Endodermal cell (in vitro differentiated cells): ENCODE data around the gene DCAF11. TPM values are rescaled to one million over a fixed set of nuclear protein-coding genes. Genes with fewer than 3 reads are reported as not detected.
A peak's percentile ranks its signal among the peaks of the same experiment; 100 is the strongest.

Source experiments
- DNase-seq: peaks from one replicate; pipeline ENCODE4 v3.0.0-alpha.2; 2017
- H3K27ac ChIP-seq: 2 replicates; pipeline ENCODE4 v1.5.1; 2013; ENCODE audit warnings: mild to moderate bottlenecking, low read depth, low read length, moderate library complexity
- H3K27me3 ChIP-seq: 2 replicates; pipeline ENCODE4 v1.6.1; 2013; ENCODE audit warnings: mild to moderate bottlenecking, low read length, moderate library complexity; ENCODE audit not compliant: insufficient read depth, control insufficient read depth, poor library complexity, severe bottlenecking
- H3K36me3 ChIP-seq: 2 replicates; pipeline ENCODE4 v1.7.0; 2013; ENCODE audit warnings: mild to moderate bottlenecking, low read length, moderate library complexity; ENCODE audit not compliant: control insufficient read depth, insufficient read depth
- H3K4me1 ChIP-seq: one replicate; pipeline ENCODE4 v1.7.0; 2013; ENCODE audit warnings: low read length; ENCODE audit not compliant: control insufficient read depth, insufficient read depth
- H3K4me3 ChIP-seq: 2 replicates; pipeline ENCODE4 v1.5.1; 2013; ENCODE audit warnings: mild to moderate bottlenecking, low read length, moderate library complexity
- H3K9ac ChIP-seq: 2 replicates; pipeline ENCODE4 v1.6.1; 2013; ENCODE audit warnings: mild to moderate bottlenecking, low read length, moderate library complexity; ENCODE audit not compliant: poor library complexity, severe bottlenecking; ENCODE audit errors: extremely low read depth
- H3K9me3 ChIP-seq: 2 replicates; pipeline ENCODE4 v1.6.1; 2013; ENCODE audit warnings: mild to moderate bottlenecking, low read length, moderate library complexity; ENCODE audit not compliant: control insufficient read depth
- H3K27ac Mint-ChIP-seq: 2 replicates; pipeline ENCODE4 v1.8.0; 2020; ENCODE audit warnings: mixed read lengths
- H3K27me3 Mint-ChIP-seq: 2 replicates; pipeline ENCODE4 v1.8.0; 2021; ENCODE audit warnings: mild to moderate bottlenecking, mixed read lengths; ENCODE audit not compliant: insufficient read depth
- H3K36me3 Mint-ChIP-seq: 2 replicates; pipeline ENCODE4 v1.8.0; 2020; ENCODE audit warnings: low read depth, mixed read lengths
- H3K4me1 Mint-ChIP-seq: 2 replicates; pipeline ENCODE4 v1.8.0; 2020; ENCODE audit warnings: mixed read lengths
- H3K4me3 Mint-ChIP-seq: 2 replicates; pipeline ENCODE4 v1.8.0; 2020; ENCODE audit warnings: mild to moderate bottlenecking, moderate library complexity, mixed read lengths
- H3K9me3 Mint-ChIP-seq: 2 replicates; pipeline ENCODE4 v1.8.0; 2020; ENCODE audit warnings: mild to moderate bottlenecking, mixed read lengths
- CTCF ChIP-seq: fragments of 200-600 bp; sonication (generic); conservative IDR thresholded peaks from 2 replicates; pipeline ENCODE4 v1.5.0; 2021; ENCODE audit warnings: antibody characterized with exemption, mild to moderate bottlenecking
- WGBS, 2 experiments: methylation state at CpG; one replicate each; pipeline versions ENCODE4 v1.1.5 to v1.1.7; 2013; ENCODE audit warnings: missing lambda C conversion rate in 2 of 2, mixed read lengths in 1 of 2; ENCODE audit not compliant: insufficient coverage in 1 of 2, insufficient read length in 1 of 2; 5-methylcytosine and 5-hydroxymethylcytosine counted together
- total RNA-seq, 2 donors: library from RNA; stranded (reverse); fragmentation: NEBNext Ultra II Directional in 1 of 2; extraction: Animal tissue kit (Norgen Biotek cat#: 25700) in 1 of 2; gene quantifications; 2 replicates in 1 of 2; 3 replicates in 1 of 2; pipeline ENCODE4 v1.2.1, GENCODE V29; 2021

Gene DCAF11
- total RNA-seq, 2 donors from 2014 or later, result 71.1 to 72.2 TPM

- Histone ChIP-seq H3K36me3 (no peaks in the 10 kb centered on the region), H3K4me3 (no peak overlapping the region), H3K4me1 (no peaks in the 10 kb centered on the region), H3K9ac (no peak overlapping the region), H3K9me3 (no peaks in the 10 kb centered on the region), H3K27ac (no peak overlapping the region), H3K27me3 (no peaks in the 10 kb centered on the region)
- Mint-ChIP-seq H3K27me3 (no peaks in the 10 kb centered on the region), H3K36me3 (no peaks in the 10 kb centered on the region), H3K4me3 (no peak overlapping the region), H3K9me3 (no peaks in the 10 kb centered on the region), H3K27ac (no peak overlapping the region), H3K4me1 (peaks cover 2% of the 10 kb centered on the region)
- WGBS, 2 experiments, result 81 to 89% methylated on average over 3 to 6 of the region's 7 CpGs
- no peak for TF ChIP-seq CTCF
- no peak for DNase-seq
Observed at GRCh38 chr14:24130717-24131548, 16.4 kb downstream of the DCAF11 start.

GRCh38 chr14:24131549-24131966, 17.0 kb downstream of the DCAF11 start:
- Histone ChIP-seq H3K27me3 (no peaks in the 10 kb centered on the region), H3K9me3 (no peaks in the 10 kb centered on the region), H3K4me3 (no peak overlapping the region), H3K27ac (no peak overlapping the region), H3K36me3 (no peaks in the 10 kb centered on the region), H3K4me1 (no peaks in the 10 kb centered on the region), H3K9ac (no peak overlapping the region)
- H3K4me1 Mint-ChIP-seq, result peaks cover 3% of the 10 kb centered on the region
- H3K27ac Mint-ChIP-seq, result no peak overlapping the region
- WGBS, 2 experiments, result 88 to 94% methylated on average over 7 to 15 of the region's 15 CpGs
- H3K27me3 Mint-ChIP-seq, result no peaks in the 10 kb centered on the region
- no peak for DNase-seq
- no peaks in the 10 kb centered on the region for H3K9me3 Mint-ChIP-seq
- H3K36me3 Mint-ChIP-seq, result no peaks in the 10 kb centered on the region
- no peak for TF ChIP-seq CTCF
- H3K4me3 Mint-ChIP-seq, result no peak overlapping the region

GRCh38 chr14:24132061-24132685, 17.6 kb downstream of the DCAF11 start:
- Histone ChIP-seq H3K9ac (no peak overlapping the region), H3K4me3 (no peak overlapping the region), H3K36me3 (no peaks in the 10 kb centered on the region), H3K4me1 (no peaks in the 10 kb centered on the region), H3K27ac (no peak overlapping the region), H3K27me3 (no peaks in the 10 kb centered on the region), H3K9me3 (no peaks in the 10 kb centered on the region)
- 93 to 94% methylated on average over 15 to 24 of the region's 24 CpGs for WGBS, 2 experiments
- Mint-ChIP-seq H3K9me3 (no peaks in the 10 kb centered on the region), H3K27ac (peak overlapping the region; percentile 30), H3K4me3 (no peak overlapping the region), H3K4me1 (peaks cover 10% of the 10 kb centered on the region), H3K36me3 (no peaks in the 10 kb centered on the region), H3K27me3 (no peaks in the 10 kb centered on the region)
- no peak for DNase-seq
- no peak for TF ChIP-seq CTCF
